Mesendoderm (in vitro differentiated cells): ENCODE results near the gene TUBB4A.

Experiments
- DNase-seq: peaks from one replicate; pipeline ENCODE4 v3.0.0; 2013
- H2AK5ac ChIP-seq: 2 replicates; pipeline ENCODE4 v1.6.1; 2013; ENCODE audit warnings: low read length, inconsistent platforms
- H2BK120ac ChIP-seq: 2 replicates; pipeline ENCODE4 v1.6.1; 2013; ENCODE audit warnings: low read depth, mild to moderate bottlenecking, low read length, moderate library complexity, mixed read lengths
- H2BK15ac ChIP-seq: replicated peaks from 2 replicates; pipeline ENCODE4 v1.6.1; 2013; ENCODE audit warnings: low read depth, mild to moderate bottlenecking, moderate library complexity
- H2BK5ac ChIP-seq: 2 replicates; pipeline ENCODE4 v1.6.1; 2013; ENCODE audit warnings: low read length, inconsistent platforms
- H3K18ac ChIP-seq: 2 replicates; pipeline ENCODE4 v1.6.1; 2013; ENCODE audit warnings: mild to moderate bottlenecking, low read length, mixed read lengths
- H3K23ac ChIP-seq: one replicate; pipeline ENCODE4 v1.6.1; 2013; ENCODE audit warnings: low read length
- H3K27ac ChIP-seq: 2 replicates; pipeline ENCODE4 v1.5.1; 2013; ENCODE audit warnings: low read depth, mild to moderate bottlenecking, inconsistent platforms, low read length, moderate library complexity
- H3K27me3 ChIP-seq: 2 replicates; pipeline ENCODE4 v1.6.1; 2013; ENCODE audit warnings: low read length, control low read depth, mild to moderate bottlenecking, inconsistent platforms; ENCODE audit not compliant: insufficient read depth, poor library complexity
- H3K36me3 ChIP-seq: 2 replicates; pipeline ENCODE4 v1.6.1; 2013; ENCODE audit warnings: low read length, inconsistent platforms; ENCODE audit not compliant: control insufficient read depth, insufficient read depth
- H3K4ac ChIP-seq: one replicate; pipeline ENCODE4 v1.6.1; 2013; ENCODE audit warnings: low read depth, mild to moderate bottlenecking, low read length, moderate library complexity
- H3K4me1 ChIP-seq: 2 replicates; pipeline ENCODE4 v1.6.1; 2013; ENCODE audit warnings: low read depth, low read length, inconsistent platforms; ENCODE audit not compliant: control insufficient read depth
- H3K4me2 ChIP-seq: 2 replicates; pipeline ENCODE4 v1.6.1; 2013; ENCODE audit warnings: low read length
- H3K4me3 ChIP-seq: 2 replicates; pipeline ENCODE4 v1.5.1; 2013; ENCODE audit warnings: mild to moderate bottlenecking, low read length
- H3K56ac ChIP-seq: one replicate; pipeline ENCODE4 v1.6.1; 2013; ENCODE audit warnings: low read length
- H3K79me1 ChIP-seq: 2 replicates; pipeline ENCODE4 v1.6.1; 2013; ENCODE audit warnings: low read length, inconsistent platforms
- H3K79me2 ChIP-seq: 2 replicates; pipeline ENCODE4 v1.6.1; 2013; ENCODE audit warnings: mild to moderate bottlenecking, low read length; ENCODE audit not compliant: control insufficient read depth, insufficient read depth
- H3K9ac ChIP-seq: 2 replicates; pipeline ENCODE4 v1.6.1; 2013; ENCODE audit warnings: low read length, inconsistent platforms
- H4K5ac ChIP-seq: one replicate; pipeline ENCODE4 v1.6.1; 2013; ENCODE audit warnings: low read length
- H4K8ac ChIP-seq: one replicate; pipeline ENCODE4 v1.6.1; 2013; ENCODE audit warnings: low read depth, mild to moderate bottlenecking, control low read depth, low read length, moderate library complexity
- WGBS: extraction: QIAGEN DNeasy Blood & Tissue Kit; methylation state at CpG from one replicate; pipeline ENCODE4 v1.1.7; 2013; ENCODE audit warnings: low lambda C conversion rate, missing lambda C conversion rate; ENCODE audit not compliant: insufficient coverage; ENCODE audit errors: extremely low coverage; 5-methylcytosine and 5-hydroxymethylcytosine counted together

The TUBB4A gene

GRCh38 chr19:6479836-6480398 is 22.2 kb downstream of the TUBB4A start:
- H2BK15ac ChIP-seq: no peak overlapping the region
- H4K8ac ChIP-seq: no peak overlapping the region
- no peak overlapping the region for H2BK120ac ChIP-seq
- no peak overlapping the region for H3K4ac ChIP-seq
- H2AK5ac ChIP-seq: no peak overlapping the region
- no peak overlapping the region for H4K5ac ChIP-seq
- WGBS: no CpG with 5 or more reads among the region's 7 CpGs
- H3K4me1 ChIP-seq: no peaks in the 10 kb centered on the region
- no peak overlapping the region for H3K56ac ChIP-seq
- H3K18ac ChIP-seq: no peak overlapping the region
- no peaks in the 10 kb centered on the region for H3K79me2 ChIP-seq
- H3K79me1 ChIP-seq: no peaks in the 10 kb centered on the region
- no peak overlapping the region for H3K4me3 ChIP-seq
- H3K36me3 ChIP-seq: no peaks in the 10 kb centered on the region
- no peak overlapping the region for H3K9ac ChIP-seq
- DNase-seq: no peak
- no peak overlapping the region for H2BK5ac ChIP-seq
- no peak overlapping the region for H3K27ac ChIP-seq
- H3K23ac ChIP-seq: no peak overlapping the region
- no peaks in the 10 kb centered on the region for H3K27me3 ChIP-seq
- no peak overlapping the region for H3K4me2 ChIP-seq

- Histone ChIP-seq H3K4me3 (no peak overlapping the region), H3K23ac (no peak overlapping the region), H3K27ac (no peak overlapping the region), H3K27me3 (no peaks in the 10 kb centered on the region), H3K79me2 (no peaks in the 10 kb centered on the region), H3K56ac (no peak overlapping the region), H2BK15ac (no peak overlapping the region), H2AK5ac (no peak overlapping the region), H3K79me1 (no peaks in the 10 kb centered on the region), H3K18ac (no peak overlapping the region), H3K9ac (no peak overlapping the region), H3K4ac (no peak overlapping the region), H4K5ac (no peak overlapping the region), H3K36me3 (no peaks in the 10 kb centered on the region), H3K4me1 (no peaks in the 10 kb centered on the region), H4K8ac (no peak overlapping the region), H2BK120ac (no peak overlapping the region), H3K4me2 (no peak overlapping the region), H2BK5ac (no peak overlapping the region)
- DNase-seq: no peak
- no CpG with 5 or more reads among the region's 13 CpGs for WGBS
These were observed 23.3 kb downstream of the TUBB4A start for GRCh38 chr19:6478815-6479214.

GRCh38 chr19:6476896-6477431 is 25.1 kb downstream of the TUBB4A start:
- no peaks in the 10 kb centered on the region for H3K36me3 ChIP-seq
- no peaks in the 10 kb centered on the region for H3K4me1 ChIP-seq
- no peak overlapping the region for H2BK120ac ChIP-seq
- H3K18ac ChIP-seq: no peak overlapping the region
- no peak overlapping the region for H4K8ac ChIP-seq
- no peak for DNase-seq
- H3K27me3 ChIP-seq: no peaks in the 10 kb centered on the region
- H3K79me2 ChIP-seq: no peaks in the 10 kb centered on the region
- no peak overlapping the region for H2AK5ac ChIP-seq
- H2BK5ac ChIP-seq: no peak overlapping the region
- no peak overlapping the region for H3K27ac ChIP-seq
- WGBS: no CpG with 5 or more reads among the region's 29 CpGs
- no peak overlapping the region for H3K4ac ChIP-seq
- H4K5ac ChIP-seq: no peak overlapping the region
- no peak overlapping the region for H3K23ac ChIP-seq
- H2BK15ac ChIP-seq: no peak overlapping the region
- peak overlapping the region; percentile 52 for H3K9ac ChIP-seq
- H3K4me2 ChIP-seq: peak overlapping the region; percentile 91
- H3K56ac ChIP-seq: peak overlapping the region; percentile 73
- H3K4me3 ChIP-seq: peak overlapping the region; percentile 32
- H3K79me1 ChIP-seq: no peaks in the 10 kb centered on the region

GRCh38 chr19:6476155-6476895 is 25.8 kb downstream of the TUBB4A start:
- Histone ChIP-seq H3K4me3 (peak overlapping the region; percentile 43), H3K27ac (no peak overlapping the region), H3K79me1 (no peaks in the 10 kb centered on the region), H3K36me3 (no peaks in the 10 kb centered on the region), H2BK5ac (no peak overlapping the region), H3K4me1 (no peaks in the 10 kb centered on the region), H4K8ac (no peak overlapping the region), H3K9ac (peak overlapping the region; percentile 52), H4K5ac (no peak overlapping the region), H2BK120ac (no peak overlapping the region), H3K4me2 (peak overlapping the region; percentile 99), H3K4ac (no peak overlapping the region), H3K56ac (no peak overlapping the region), H3K27me3 (no peaks in the 10 kb centered on the region), H3K18ac (no peak overlapping the region), H2AK5ac (no peak overlapping the region), H3K23ac (no peak overlapping the region), H2BK15ac (no peak overlapping the region), H3K79me2 (no peaks in the 10 kb centered on the region)
- peak; percentile 99 for DNase-seq
- no CpG with 5 or more reads among the region's 33 CpGs for WGBS

- peak; percentile 39 for DNase-seq
- Histone ChIP-seq H2BK120ac (no peak overlapping the region), H3K4me1 (no peaks in the 10 kb centered on the region), H3K27ac (no peak overlapping the region), H3K56ac (peak overlapping the region; percentile 81), H2BK15ac (no peak overlapping the region), H3K4me2 (peak overlapping the region; percentile 99), H2AK5ac (no peak overlapping the region), H4K5ac (no peak overlapping the region), H3K23ac (no peak overlapping the region), H3K4ac (no peak overlapping the region), H3K18ac (no peak overlapping the region), H3K27me3 (no peaks in the 10 kb centered on the region), H3K9ac (peak overlapping the region; percentile 43), H2BK5ac (no peak overlapping the region), H4K8ac (no peak overlapping the region), H3K36me3 (no peaks in the 10 kb centered on the region), H3K79me1 (no peaks in the 10 kb centered on the region), H3K4me3 (peak overlapping the region; percentile 43), H3K79me2 (no peaks in the 10 kb centered on the region)
- whole genome bisulfite sequencing: no CpG with 5 or more reads among the region's 52 CpGs
These were observed 26.6 kb downstream of the TUBB4A start for GRCh38 chr19:6475321-6476108.
